CD4-positive, alpha-beta T cell treated with Interleukin-15 for 4 hours (primary cell): Measurements from ENCODE around the gene NXPE3.

ENCODE experiments used
- DNase-seq: peaks from one replicate; pipeline ENCODE4 v3.0.0-alpha.2; 2020; ENCODE audit warnings: low spot score

The NXPE3 gene

GRCh38 chr3:101828691-101829436 lies 49.9 kb downstream of the NXPE3 start:
- peak; percentile 52 for DNase-seq

- no peak for DNase-seq
Measured at GRCh38 chr3:101829437-101829830, 50.4 kb downstream of the NXPE3 start.

GRCh38 chr3:101829874-101830273 lies 50.9 kb downstream of the NXPE3 start:
- DNase-seq: no peak

GRCh38 chr3:101833446-101833974 lies 54.5 kb downstream of the NXPE3 start:
- DNase-seq: no peak

GRCh38 chr3:101835676-101836075 lies 56.7 kb downstream of the NXPE3 start:
- DNase-seq: no peak

- DNase-seq: no peak
Measured at GRCh38 chr3:101836160-101836559, 57.1 kb downstream of the NXPE3 start.

GRCh38 chr3:101836652-101837598 lies 57.9 kb downstream of the NXPE3 start:
- no peak for DNase-seq

GRCh38 chr3:101838691-101839090 lies 59.7 kb downstream of the NXPE3 start:
- DNase-seq: no peak

GRCh38 chr3:101840066-101840465 lies 61.1 kb downstream of the NXPE3 start:
- no peak for DNase-seq

GRCh38 chr3:101842245-101842934 lies 63.4 kb downstream of the NXPE3 start:
- no peak for DNase-seq

GRCh38 chr3:101842935-101843330 lies 63.9 kb downstream of the NXPE3 start:
- no peak for DNase-seq

GRCh38 chr3:101845425-101845824 lies 66.4 kb downstream of the NXPE3 start:
- DNase-seq: no peak

- no peak for DNase-seq
Measured at GRCh38 chr3:101846709-101847108, 67.7 kb downstream of the NXPE3 start.

GRCh38 chr3:101847328-101847727 lies 68.3 kb downstream of the NXPE3 start:
- DNase-seq: no peak

- no peak for DNase-seq
Measured at GRCh38 chr3:101848326-101848725, 69.3 kb downstream of the NXPE3 start.

GRCh38 chr3:101848754-101849713 lies 70.0 kb downstream of the NXPE3 start, which contains the start of gene NFKBIZ:
Gene NFKBIZ (plus strand): TSS chr3:101849514. CDS start chr3:101849629, 115 bp downstream.
- DNase-seq: peak; percentile 91

GRCh38 chr3:101849714-101850245 lies 70.8 kb downstream of the NXPE3 start:
- peak; percentile 53 for DNase-seq

GRCh38 chr3:101850246-101851051 lies 71.4 kb downstream of the NXPE3 start:
- peak; percentile 67 for DNase-seq

GRCh38 chr3:101851072-101851770 lies 72.2 kb downstream of the NXPE3 start:
- peak; percentile 65 for DNase-seq
